ENCODE results near the gene MED16. TPM values are rescaled to one million over a fixed set of nuclear protein-coding genes. Genes with fewer than 3 reads are reported as not detected.

Gene MED16
- total RNA-seq = 18.3 TPM

- Histone ChIP-seq H3K4me3 (ENCODE audit: low read length in 3 of 3) (peak within 1 kb of the TSS; percentile 76 to 90 (median 89)), H3K9me3 (ENCODE audit: control insufficient read depth in 3 of 3, low read length in 3 of 3) (no peaks in the 10 kb centered on the region), H3K36me3 (ENCODE audit: control insufficient read depth in 3 of 3, insufficient read depth in 3 of 3, low read length in 3 of 3) (peaks cover 19 to 25% (median 21%) of the 10 kb centered on the region in 3 donors)
Observed at GRCh38 chr19:892894-893689, at the start of gene MED16, which contains the start of gene RNU6-9. TSS of gene MED16 (minus strand) at chr19:893187. CDS start at chr19:891131, 2,056 bp downstream. TSS of gene RNU6-9 (plus strand) at chr19:893484.

GRCh38 chr19:942133-942645 is 49.2 kb upstream of the MED16 start:
- Histone ChIP-seq H3K9ac (ENCODE audit: low read depth in 1 of 3, low read length in 3 of 3) (no peak overlapping the region), H3K27me3 (ENCODE audit: control insufficient read depth in 3 of 3, insufficient read depth in 3 of 3, low read length in 3 of 3) (peaks cover 0 to 21% (median 10%) of the 10 kb centered on the region in 3 donors), H3K4me3 (ENCODE audit: low read length in 3 of 3) (no peak overlapping the region), H3K9me3 (ENCODE audit: control insufficient read depth in 3 of 3, low read length in 3 of 3) (no peaks in the 10 kb centered on the region), H3K27ac (ENCODE audit: low read depth, low read length) (no peak overlapping the region), H3K36me3 (ENCODE audit: control insufficient read depth in 3 of 3, insufficient read depth in 3 of 3, low read length in 3 of 3) (no peaks in the 10 kb centered on the region), H3K4me1 (ENCODE audit: control insufficient read depth in 3 of 3, insufficient read depth in 3 of 3, low read length in 3 of 3) (peaks cover 3 to 15% (median 8%) of the 10 kb centered on the region in 3 donors)

More at GRCh38 chr19:892894-893689, at the start of gene MED16, which contains the start of gene RNU6-9:
- Histone ChIP-seq H3K4me1 (ENCODE audit: control insufficient read depth in 3 of 3, insufficient read depth in 3 of 3, low read length in 3 of 3) (peaks cover 5 to 16% (median 6%) of the 10 kb centered on the region in 3 donors), H3K9ac (ENCODE audit: low read depth in 1 of 3, low read length in 3 of 3) (peak within 1 kb of the TSS; percentile 80 to 90 (median 84)), H3K27me3 (ENCODE audit: control insufficient read depth in 3 of 3, insufficient read depth in 3 of 3, low read length in 3 of 3) (no peaks in the 10 kb centered on the region), H3K27ac (ENCODE audit: low read depth, low read length) (peak within 1 kb of the TSS; percentile 93)

- Histone ChIP-seq H3K27me3 (ENCODE audit: control insufficient read depth in 3 of 3, insufficient read depth in 3 of 3, low read length in 3 of 3) (peaks cover 0 to 19% (median 10%) of the 10 kb centered on the region in 3 donors), H3K9me3 (ENCODE audit: control insufficient read depth in 3 of 3, low read length in 3 of 3) (no peaks in the 10 kb centered on the region), H3K9ac (ENCODE audit: low read depth in 1 of 3, low read length in 3 of 3) (peak overlapping the region in 1 of 3 donors; percentile 40), H3K36me3 (ENCODE audit: control insufficient read depth in 3 of 3, insufficient read depth in 3 of 3, low read length in 3 of 3) (no peaks in the 10 kb centered on the region), H3K27ac (ENCODE audit: low read depth, low read length) (no peak overlapping the region), H3K4me3 (ENCODE audit: low read length in 3 of 3) (peak overlapping the region; percentile 20 to 62 (median 29)), H3K4me1 (ENCODE audit: control insufficient read depth in 3 of 3, insufficient read depth in 3 of 3, low read length in 3 of 3) (peaks cover 3 to 15% (median 8%) of the 10 kb centered on the region in 3 donors)
Observed at GRCh38 chr19:941292-942132, 48.5 kb upstream of the MED16 start.

- Histone ChIP-seq H3K36me3 (ENCODE audit: control insufficient read depth in 3 of 3, insufficient read depth in 3 of 3, low read length in 3 of 3) (no peaks in the 10 kb centered on the region), H3K4me1 (ENCODE audit: control insufficient read depth in 3 of 3, insufficient read depth in 3 of 3, low read length in 3 of 3) (peaks cover 3 to 15% (median 8%) of the 10 kb centered on the region in 3 donors), H3K9ac (ENCODE audit: low read depth in 1 of 3, low read length in 3 of 3) (peak overlapping the region in 1 of 3 donors; percentile 40), H3K4me3 (ENCODE audit: low read length in 3 of 3) (peak overlapping the region; percentile 20 to 62 (median 29)), H3K27me3 (ENCODE audit: control insufficient read depth in 3 of 3, insufficient read depth in 3 of 3, low read length in 3 of 3) (peaks cover 0 to 19% (median 10%) of the 10 kb centered on the region in 3 donors), H3K9me3 (ENCODE audit: control insufficient read depth in 3 of 3, low read length in 3 of 3) (no peaks in the 10 kb centered on the region), H3K27ac (ENCODE audit: low read depth, low read length) (peak overlapping the region; percentile 51)
Observed at GRCh38 chr19:940591-941291, 47.8 kb upstream of the MED16 start.

- no peak overlapping the region for H3K9ac ChIP-seq (ENCODE audit: low read depth in 1 of 3, low read length in 3 of 3)
Observed at GRCh38 chr19:939922-940321, 46.9 kb upstream of the MED16 start.

GRCh38 chr19:939439-939838 is 46.5 kb upstream of the MED16 start:
- peaks cover 0 to 19% (median 10%) of the 10 kb centered on the region in 3 donors for H3K27me3 ChIP-seq (ENCODE audit: control insufficient read depth in 3 of 3, insufficient read depth in 3 of 3, low read length in 3 of 3)
- H3K4me3 ChIP-seq (ENCODE audit: low read length in 3 of 3) = no peak overlapping the region
- H3K9me3 ChIP-seq (ENCODE audit: control insufficient read depth in 3 of 3, low read length in 3 of 3) = no peaks in the 10 kb centered on the region
- no peak overlapping the region for H3K9ac ChIP-seq (ENCODE audit: low read depth in 1 of 3, low read length in 3 of 3)
- no peak overlapping the region for H3K27ac ChIP-seq (ENCODE audit: low read depth, low read length)
- H3K36me3 ChIP-seq (ENCODE audit: control insufficient read depth in 3 of 3, insufficient read depth in 3 of 3, low read length in 3 of 3) = no peaks in the 10 kb centered on the region
- H3K4me1 ChIP-seq (ENCODE audit: control insufficient read depth in 3 of 3, insufficient read depth in 3 of 3, low read length in 3 of 3) = peaks cover 11 to 26% (median 16%) of the 10 kb centered on the region in 3 donors

More at GRCh38 chr19:939922-940321, 46.9 kb upstream of the MED16 start:
- Histone ChIP-seq H3K27ac (ENCODE audit: low read depth, low read length) (no peak overlapping the region), H3K9me3 (ENCODE audit: control insufficient read depth in 3 of 3, low read length in 3 of 3) (no peaks in the 10 kb centered on the region), H3K4me1 (ENCODE audit: control insufficient read depth in 3 of 3, insufficient read depth in 3 of 3, low read length in 3 of 3) (peaks cover 7 to 21% (median 12%) of the 10 kb centered on the region in 3 donors), H3K36me3 (ENCODE audit: control insufficient read depth in 3 of 3, insufficient read depth in 3 of 3, low read length in 3 of 3) (no peaks in the 10 kb centered on the region), H3K4me3 (ENCODE audit: low read length in 3 of 3) (no peak overlapping the region), H3K27me3 (ENCODE audit: control insufficient read depth in 3 of 3, insufficient read depth in 3 of 3, low read length in 3 of 3) (peaks cover 0 to 19% (median 10%) of the 10 kb centered on the region in 3 donors)

GRCh38 chr19:938233-938923 is 45.4 kb upstream of the MED16 start:
- Histone ChIP-seq H3K27ac (ENCODE audit: low read depth, low read length) (no peak overlapping the region), H3K36me3 (ENCODE audit: control insufficient read depth in 3 of 3, insufficient read depth in 3 of 3, low read length in 3 of 3) (no peaks in the 10 kb centered on the region), H3K27me3 (ENCODE audit: control insufficient read depth in 3 of 3, insufficient read depth in 3 of 3, low read length in 3 of 3) (peaks cover 0 to 19% (median 7%) of the 10 kb centered on the region in 3 donors), H3K4me1 (ENCODE audit: control insufficient read depth in 3 of 3, insufficient read depth in 3 of 3, low read length in 3 of 3) (peaks cover 21 to 36% (median 26%) of the 10 kb centered on the region in 3 donors), H3K9ac (ENCODE audit: low read depth in 1 of 3, low read length in 3 of 3) (no peak overlapping the region), H3K4me3 (ENCODE audit: low read length in 3 of 3) (no peak overlapping the region), H3K9me3 (ENCODE audit: control insufficient read depth in 3 of 3, low read length in 3 of 3) (no peaks in the 10 kb centered on the region)

- H3K9ac ChIP-seq (ENCODE audit: low read depth in 1 of 3, low read length in 3 of 3) = no peak overlapping the region
- no peaks in the 10 kb centered on the region for H3K9me3 ChIP-seq (ENCODE audit: control insufficient read depth in 3 of 3, low read length in 3 of 3)
- no peak overlapping the region for H3K27ac ChIP-seq (ENCODE audit: low read depth, low read length)
- H3K36me3 ChIP-seq (ENCODE audit: control insufficient read depth in 3 of 3, insufficient read depth in 3 of 3, low read length in 3 of 3) = no peaks in the 10 kb centered on the region
- no peak overlapping the region for H3K4me3 ChIP-seq (ENCODE audit: low read length in 3 of 3)
- peaks cover 28 to 47% (median 35%) of the 10 kb centered on the region in 3 donors for H3K4me1 ChIP-seq (ENCODE audit: control insufficient read depth in 3 of 3, insufficient read depth in 3 of 3, low read length in 3 of 3)
- peaks cover 0 to 24% (median 9%) of the 10 kb centered on the region in 3 donors for H3K27me3 ChIP-seq (ENCODE audit: control insufficient read depth in 3 of 3, insufficient read depth in 3 of 3, low read length in 3 of 3)
Observed at GRCh38 chr19:937259-937694, 44.3 kb upstream of the MED16 start.

- H3K4me1 ChIP-seq (ENCODE audit: control insufficient read depth in 3 of 3, insufficient read depth in 3 of 3, low read length in 3 of 3) = peaks cover 25 to 39% (median 34%) of the 10 kb centered on the region in 3 donors
- peaks cover 0 to 15% (median 12%) of the 10 kb centered on the region in 3 donors for H3K27me3 ChIP-seq (ENCODE audit: control insufficient read depth in 3 of 3, insufficient read depth in 3 of 3, low read length in 3 of 3)
Observed at GRCh38 chr19:936175-936546, 43.2 kb upstream of the MED16 start.

More at GRCh38 chr19:936175-936546, 43.2 kb upstream of the MED16 start:
- Histone ChIP-seq H3K4me3 (ENCODE audit: low read length in 3 of 3) (no peak overlapping the region), H3K36me3 (ENCODE audit: control insufficient read depth in 3 of 3, insufficient read depth in 3 of 3, low read length in 3 of 3) (no peaks in the 10 kb centered on the region), H3K9me3 (ENCODE audit: control insufficient read depth in 3 of 3, low read length in 3 of 3) (no peaks in the 10 kb centered on the region), H3K27ac (ENCODE audit: low read depth, low read length) (no peak overlapping the region), H3K9ac (ENCODE audit: low read depth in 1 of 3, low read length in 3 of 3) (no peak overlapping the region)

Data from skeletal muscle tissue (tissue), 4 donors.